GM19468 (cell line): Measurements from ENCODE around the gene CANT1.

Experiments used
- ATAC-seq: cut with Tn5 transposase; IDR thresholded peaks from one replicate; pipeline ENCODE4 v1.9.1; 2021; ENCODE audit warnings: mild to moderate bottlenecking, moderate library complexity, moderate number of reproducible peaks; ENCODE audit not compliant: unreplicated experiment; ENCODE audit errors: extremely low read depth

The CANT1 gene

GRCh38 chr17:78981010-78981888, 28.3 kb downstream of the CANT1 start:
- ATAC-seq: no peak

- no peak for ATAC-seq
These were observed 29.0 kb downstream of the CANT1 start for GRCh38 chr17:78980624-78980972.

GRCh38 chr17:78979780-78980623, 29.6 kb downstream of the CANT1 start, which contains the start of gene LGALS3BP:
Gene LGALS3BP, minus strand, starts transcription at chr17:78979923. Its CDS starts 2,732 bp downstream, at chr17:78977191.
- ATAC-seq: no peak

GRCh38 chr17:78977997-78978973, 31.3 kb downstream of the CANT1 start:
- ATAC-seq: no peak

GRCh38 chr17:78977681-78977943, 32.0 kb downstream of the CANT1 start:
- no peak for ATAC-seq

- no peak for ATAC-seq
These were observed 32.5 kb downstream of the CANT1 start for GRCh38 chr17:78976907-78977680.

- no peak for ATAC-seq
These were observed 34.7 kb downstream of the CANT1 start for GRCh38 chr17:78974635-78975591.

- no peak for ATAC-seq
These were observed 35.6 kb downstream of the CANT1 start for GRCh38 chr17:78973792-78974520.

- no peak for ATAC-seq
These were observed 36.4 kb downstream of the CANT1 start for GRCh38 chr17:78973196-78973595.

- no peak for ATAC-seq
These were observed 37.0 kb downstream of the CANT1 start for GRCh38 chr17:78972507-78973105.

- ATAC-seq: no peak
These were observed 37.6 kb downstream of the CANT1 start for GRCh38 chr17:78971756-78972506.

GRCh38 chr17:78970834-78971755, 38.5 kb downstream of the CANT1 start:
- ATAC-seq: no peak

- ATAC-seq: no peak
These were observed 39.7 kb downstream of the CANT1 start for GRCh38 chr17:78969865-78970264.

GRCh38 chr17:78967782-78968362, 41.7 kb downstream of the CANT1 start:
- ATAC-seq: no peak

- no peak for ATAC-seq
These were observed 42.5 kb downstream of the CANT1 start for GRCh38 chr17:78966910-78967600.
